Central memory CD8-positive, alpha-beta T cell (primary cell): Measurements from ENCODE around the gene APBB1.

ENCODE experiments used
- ATAC-seq: fragments of 150-1000 bp; cut with Tn5 transposase; replicated peaks from 2 replicates; pipeline ENCODE4 v1.10.0; 2022; ENCODE audit warnings: mild to moderate bottlenecking, moderate FRiP score, moderate number of reproducible peaks; ENCODE audit not compliant: poor library complexity, severe bottlenecking; ENCODE audit errors: extremely low read depth
- DNase-seq, 2 donors: peaks; one replicate each; pipeline ENCODE4 v3.0.0; 2021; ENCODE audit warnings: low spot score in 2 of 2
- H3K27ac Mint-ChIP-seq: one replicate; pipeline ENCODE4 v1.8.0; 2022; ENCODE audit warnings: low read depth, mild to moderate bottlenecking, moderate library complexity, mixed read lengths
- H3K27me3 Mint-ChIP-seq: one replicate; pipeline ENCODE4 v1.8.0; 2022; ENCODE audit warnings: mixed read lengths
- H3K36me3 Mint-ChIP-seq: one replicate; pipeline ENCODE4 v1.8.0; 2022; ENCODE audit warnings: mild to moderate bottlenecking, moderate library complexity, mixed read lengths; ENCODE audit not compliant: insufficient read depth
- H3K4me1 Mint-ChIP-seq: one replicate; pipeline ENCODE4 v1.8.0; 2022; ENCODE audit warnings: mixed read lengths
- H3K4me3 Mint-ChIP-seq: one replicate; pipeline ENCODE4 v1.8.0; 2022; ENCODE audit warnings: mild to moderate bottlenecking, moderate library complexity, mixed read lengths
- H3K9me3 Mint-ChIP-seq: one replicate; pipeline ENCODE4 v1.8.0; 2022; ENCODE audit warnings: mixed read lengths

Gene APBB1

DNA sequence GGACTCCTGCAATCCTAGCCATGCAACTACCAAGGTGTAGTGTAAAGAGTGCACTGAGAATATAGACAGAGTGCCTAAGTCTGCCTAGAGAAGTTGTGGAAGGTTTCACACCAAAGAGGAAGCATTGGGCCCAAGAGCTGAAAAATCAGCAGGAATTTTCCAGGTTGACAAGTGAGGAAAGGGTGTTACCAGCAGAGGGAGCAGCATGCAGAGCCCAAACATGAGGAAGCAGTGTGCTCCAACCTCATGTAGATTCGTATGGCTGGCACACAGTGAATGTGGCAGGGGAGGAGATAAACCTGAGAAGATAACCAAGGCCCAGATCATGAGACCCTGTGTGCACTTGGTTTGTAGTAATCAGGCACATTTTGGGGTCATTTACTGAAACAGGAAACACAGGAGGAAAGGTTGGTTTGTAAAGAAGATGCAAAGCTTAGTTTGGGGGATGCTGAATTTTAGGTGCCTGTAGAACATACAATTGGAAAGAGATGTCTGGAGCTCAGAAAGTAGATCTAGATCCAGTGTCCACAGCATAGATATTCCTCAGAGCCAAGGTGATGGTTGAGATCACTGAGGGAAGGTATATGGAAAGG, 20.2 kb upstream of the APBB1 start:
- Mint-ChIP-seq H3K27me3 (no peaks in the 10 kb centered on the region), H3K36me3 (peaks cover 2% of the 10 kb centered on the region), H3K27ac (no peak overlapping the region), H3K4me3 (no peak overlapping the region), H3K9me3 (no peaks in the 10 kb centered on the region), H3K4me1 (no peaks in the 10 kb centered on the region)
- peak; percentile 17 for ATAC-seq
- DNase-seq = no peak

DNA sequence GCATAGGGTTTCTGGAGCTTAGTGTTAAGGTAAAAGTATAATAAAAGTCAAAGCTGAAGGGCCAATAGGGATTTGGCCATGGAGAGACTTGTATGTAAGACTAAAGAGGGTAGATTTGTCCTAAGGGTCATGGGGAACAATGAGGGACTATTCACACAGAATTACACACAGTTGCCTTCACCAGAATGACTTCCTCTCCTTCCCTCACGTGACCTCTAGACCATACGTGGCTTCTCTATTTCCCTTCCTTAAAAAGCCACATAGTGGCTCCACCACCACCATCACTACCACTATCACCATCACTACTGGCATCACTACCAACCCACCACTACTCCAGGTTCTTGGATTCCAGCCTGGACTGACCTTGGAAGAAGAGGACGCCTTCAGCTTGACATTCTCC, 19.1 kb upstream of the APBB1 start:
- Mint-ChIP-seq H3K36me3 (peaks cover 2% of the 10 kb centered on the region), H3K9me3 (no peaks in the 10 kb centered on the region), H3K4me3 (no peak overlapping the region), H3K27ac (no peak overlapping the region), H3K27me3 (no peaks in the 10 kb centered on the region), H3K4me1 (no peaks in the 10 kb centered on the region)
- ATAC-seq (peak; percentile 32), DNase-seq (no peak)

DNA sequence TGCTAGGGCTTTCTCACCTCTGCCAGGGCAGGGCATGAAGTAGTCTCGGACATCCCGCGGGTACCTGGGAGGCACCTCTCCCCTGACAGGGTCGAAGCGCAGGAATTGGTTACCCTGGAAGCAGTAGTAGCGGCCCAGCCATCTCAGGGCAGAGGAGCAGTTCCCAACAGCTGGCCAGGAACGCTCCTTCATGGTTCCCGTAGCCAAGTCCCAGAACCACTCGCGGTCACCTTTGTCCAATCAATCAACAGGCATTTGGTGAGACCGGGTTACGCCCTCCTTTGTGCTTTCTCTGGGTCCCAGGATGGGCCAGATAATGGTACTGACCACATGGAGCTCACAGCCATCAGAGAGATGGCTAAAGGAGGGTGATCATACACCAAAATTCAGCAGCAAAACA, 18.5 kb upstream of the APBB1 start:
- H3K27me3 Mint-ChIP-seq = no peaks in the 10 kb centered on the region
- ATAC-seq (no peak), DNase-seq (no peak)
- no peak overlapping the region for H3K27ac Mint-ChIP-seq
- peaks cover 2% of the 10 kb centered on the region for H3K36me3 Mint-ChIP-seq
- no peaks in the 10 kb centered on the region for H3K9me3 Mint-ChIP-seq
- no peak overlapping the region for H3K4me3 Mint-ChIP-seq
- H3K4me1 Mint-ChIP-seq = no peaks in the 10 kb centered on the region

DNA sequence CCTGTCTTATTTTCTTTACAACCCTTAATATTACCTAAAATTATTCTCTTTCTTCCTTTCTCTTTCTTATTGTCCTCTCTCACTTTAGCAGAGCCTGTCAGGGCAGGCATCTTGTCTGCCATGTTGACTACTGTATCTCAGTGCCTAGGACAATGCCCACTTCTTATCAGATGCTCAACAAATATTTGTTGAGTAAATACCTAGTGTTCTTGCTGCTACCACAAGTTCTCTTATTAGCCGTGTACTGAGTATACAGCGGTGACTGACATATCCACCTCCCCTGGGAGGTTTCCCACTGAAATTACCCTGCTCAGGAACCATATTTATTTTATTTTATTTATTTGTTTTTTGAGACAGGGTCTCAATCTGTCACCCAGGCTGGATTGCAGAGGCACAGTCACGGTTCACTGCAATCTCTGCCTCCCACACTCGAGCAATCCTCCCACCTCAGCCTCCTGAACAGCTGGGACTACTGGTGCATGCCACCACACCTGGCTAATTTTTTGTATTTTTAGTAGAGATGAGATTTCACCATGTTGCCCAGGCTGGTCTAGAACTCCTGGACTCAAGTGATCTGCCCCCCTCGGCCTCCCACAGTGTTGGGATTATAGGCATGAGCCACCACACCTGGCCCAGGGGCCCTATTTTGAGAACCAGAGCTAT, 15.2 kb upstream of the APBB1 start:
- Mint-ChIP-seq H3K4me3 (no peak overlapping the region), H3K27ac (peak overlapping the region; percentile 29), H3K9me3 (no peaks in the 10 kb centered on the region), H3K27me3 (no peaks in the 10 kb centered on the region), H3K36me3 (no peaks in the 10 kb centered on the region), H3K4me1 (no peaks in the 10 kb centered on the region)
- ATAC-seq (no peak), DNase-seq (no peak)

DNA sequence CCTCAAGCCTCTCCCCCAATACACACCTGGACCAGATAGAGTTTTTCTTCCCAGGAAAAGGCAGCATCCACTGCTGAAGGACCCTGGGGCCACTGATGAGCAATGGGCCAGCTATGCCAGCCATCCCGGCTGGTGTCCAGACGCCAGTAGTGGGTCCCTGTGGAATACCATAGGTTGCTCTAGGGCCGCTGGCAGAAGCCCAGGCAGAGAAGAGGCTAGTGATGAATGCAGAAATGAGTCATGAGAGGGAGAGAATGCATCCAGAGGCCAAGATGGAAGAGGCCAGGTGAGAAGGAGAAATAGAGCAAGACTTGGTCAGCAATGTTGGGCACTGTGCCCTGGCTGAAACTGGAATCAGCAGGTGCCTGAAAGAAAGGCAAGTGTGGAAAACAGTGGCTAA, 13.0 kb upstream of the APBB1 start:
- H3K4me1 Mint-ChIP-seq = no peaks in the 10 kb centered on the region
- H3K27ac Mint-ChIP-seq = no peak overlapping the region
- H3K36me3 Mint-ChIP-seq = no peaks in the 10 kb centered on the region
- no peaks in the 10 kb centered on the region for H3K27me3 Mint-ChIP-seq
- H3K9me3 Mint-ChIP-seq = no peaks in the 10 kb centered on the region
- ATAC-seq = no peak
- H3K4me3 Mint-ChIP-seq = no peak overlapping the region
- DNase-seq = no peak

DNA sequence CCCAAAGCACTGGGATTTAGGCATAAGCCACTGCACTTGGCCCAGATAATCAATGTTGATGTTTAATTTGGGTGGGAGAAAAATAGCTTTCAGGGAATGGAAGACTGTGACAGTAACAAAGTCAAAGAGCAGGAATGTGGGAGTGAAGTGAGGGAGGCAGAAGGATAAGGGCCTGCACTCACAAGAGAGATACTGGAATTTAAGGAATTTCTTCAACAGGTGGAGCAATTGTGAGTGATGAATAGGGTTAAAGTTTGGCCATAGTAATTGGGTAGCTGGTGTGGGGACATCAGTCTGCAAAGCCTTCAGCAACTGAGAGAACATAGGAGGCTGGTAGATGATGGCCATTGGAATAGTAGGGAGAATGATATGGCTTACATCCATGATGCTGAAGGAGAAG, 8.6 kb upstream of the APBB1 start:
- Mint-ChIP-seq H3K9me3 (no peaks in the 10 kb centered on the region), H3K36me3 (no peaks in the 10 kb centered on the region), H3K4me3 (no peak overlapping the region), H3K27me3 (peaks cover 21% of the 10 kb centered on the region), H3K4me1 (no peaks in the 10 kb centered on the region), H3K27ac (no peak overlapping the region)
- ATAC-seq (no peak), DNase-seq (no peak)

DNA sequence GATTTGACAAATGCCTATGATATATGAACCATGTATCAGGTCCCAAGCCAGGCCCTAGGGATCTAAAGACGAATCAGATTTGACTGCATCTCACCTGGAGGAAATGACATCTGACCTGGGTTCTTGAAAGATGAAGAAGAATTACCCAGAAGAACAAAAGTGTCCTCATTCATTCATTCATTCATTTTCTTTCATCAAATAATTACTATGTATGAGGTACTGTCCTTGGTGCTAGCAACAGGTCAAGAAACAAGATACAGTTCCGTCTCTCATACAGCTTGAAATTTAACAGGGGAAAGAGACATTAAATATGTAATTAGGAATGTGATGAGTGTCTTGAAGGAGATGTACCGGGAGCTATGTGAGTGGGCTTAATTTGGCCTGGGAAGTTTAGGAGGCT, 1.8 kb upstream of the APBB1 start:
- no peaks in the 10 kb centered on the region for H3K9me3 Mint-ChIP-seq
- H3K27ac Mint-ChIP-seq = no peak overlapping the region
- no peak for ATAC-seq
- H3K36me3 Mint-ChIP-seq = no peaks in the 10 kb centered on the region
- no peak for DNase-seq
- H3K4me3 Mint-ChIP-seq = no peak overlapping the region
- peaks cover 38% of the 10 kb centered on the region for H3K27me3 Mint-ChIP-seq
- peaks cover 5% of the 10 kb centered on the region for H3K4me1 Mint-ChIP-seq

DNA sequence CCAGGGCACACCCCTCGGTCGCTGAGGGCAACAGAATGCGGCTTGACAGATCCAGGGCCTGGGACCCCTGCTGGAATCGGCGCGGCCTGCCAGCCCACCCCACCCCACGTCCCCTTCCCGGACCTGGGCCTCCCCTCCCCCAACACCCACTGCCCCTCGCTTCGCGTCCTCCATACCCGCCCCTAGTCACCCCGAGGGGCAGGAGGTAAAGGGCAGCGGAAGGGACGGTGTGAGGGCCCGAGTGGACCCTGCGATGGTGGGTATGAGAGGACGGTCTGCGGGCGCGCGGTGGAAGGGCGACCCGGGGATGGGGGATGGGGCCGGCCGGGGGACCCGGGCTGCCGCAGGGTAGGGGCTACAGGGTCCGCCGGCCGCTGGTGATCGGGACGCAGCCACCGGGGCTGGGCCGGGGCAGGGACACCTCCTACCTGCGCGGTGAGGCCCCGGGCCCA, 311 bp downstream of the APBB1 start:
- DNase-seq = no peak
- no peak overlapping the region for H3K4me3 Mint-ChIP-seq
- H3K4me1 Mint-ChIP-seq = peaks cover 5% of the 10 kb centered on the region
- peaks cover 27% of the 10 kb centered on the region for H3K27me3 Mint-ChIP-seq
- no peaks in the 10 kb centered on the region for H3K36me3 Mint-ChIP-seq
- no peaks in the 10 kb centered on the region for H3K9me3 Mint-ChIP-seq
- peak; percentile 21 for ATAC-seq
- no peak overlapping the region for H3K27ac Mint-ChIP-seq

DNA sequence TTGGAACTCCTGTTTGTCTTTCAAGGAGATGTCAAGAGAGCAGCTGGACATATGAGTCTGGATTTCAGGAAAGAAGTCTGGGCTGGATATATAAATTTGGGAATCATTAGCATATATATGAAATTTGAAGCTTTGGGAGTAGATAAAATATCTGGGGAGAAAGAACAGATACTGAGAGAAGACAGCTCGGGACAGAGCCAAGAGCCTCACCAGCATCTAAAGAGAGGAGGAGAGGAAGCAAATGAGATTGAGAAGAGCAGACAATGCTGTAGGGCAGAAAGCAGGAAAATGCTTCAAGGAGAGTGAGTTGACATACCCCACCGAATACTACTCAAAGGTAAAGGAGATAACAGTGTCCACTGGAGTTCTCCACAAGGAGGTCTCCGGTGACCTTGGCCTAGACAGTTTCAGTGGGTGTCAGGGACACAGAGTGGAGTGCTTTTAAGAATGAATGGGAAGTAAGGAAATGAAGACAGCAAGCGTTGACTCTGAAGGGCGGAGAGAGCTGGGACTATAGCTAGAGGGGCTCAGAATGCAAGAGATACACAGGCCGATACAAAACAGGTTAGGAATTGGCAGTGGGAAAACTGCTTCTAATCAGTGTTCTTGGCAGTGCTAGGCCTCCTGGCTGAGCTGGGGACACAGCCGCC, 862 bp downstream of the APBB1 start:
- H3K27ac Mint-ChIP-seq = no peak overlapping the region
- DNase-seq = no peak
- H3K36me3 Mint-ChIP-seq = no peaks in the 10 kb centered on the region
- ATAC-seq = no peak
- peaks cover 22% of the 10 kb centered on the region for H3K27me3 Mint-ChIP-seq
- H3K9me3 Mint-ChIP-seq = no peaks in the 10 kb centered on the region
- H3K4me3 Mint-ChIP-seq = no peak overlapping the region
- H3K4me1 Mint-ChIP-seq = peaks cover 8% of the 10 kb centered on the region

DNA sequence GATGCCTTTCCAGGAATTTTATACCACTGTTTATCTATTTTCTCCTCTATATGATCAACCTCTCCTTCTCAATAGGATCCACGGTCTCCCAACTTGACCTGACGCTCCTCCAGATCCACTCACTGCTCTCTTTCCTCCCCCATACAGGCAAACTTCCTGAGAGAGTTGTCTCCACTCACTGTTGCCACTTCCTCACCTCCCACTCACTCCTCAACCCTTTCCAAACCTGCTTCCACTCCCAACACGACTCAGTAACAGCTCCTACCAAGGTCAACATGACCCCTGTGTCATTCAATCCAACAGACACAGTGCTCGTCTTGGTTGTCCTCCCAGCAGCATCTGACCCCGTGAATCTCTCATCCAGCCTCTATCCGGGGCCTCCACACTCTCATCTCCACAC, 3.1 kb downstream of the APBB1 start:
- Mint-ChIP-seq H3K27me3 (peaks cover 2% of the 10 kb centered on the region), H3K36me3 (no peaks in the 10 kb centered on the region), H3K4me1 (peaks cover 15% of the 10 kb centered on the region), H3K4me3 (no peak overlapping the region), H3K27ac (no peak overlapping the region), H3K9me3 (no peaks in the 10 kb centered on the region)
- ATAC-seq (no peak), DNase-seq (no peak)

DNA sequence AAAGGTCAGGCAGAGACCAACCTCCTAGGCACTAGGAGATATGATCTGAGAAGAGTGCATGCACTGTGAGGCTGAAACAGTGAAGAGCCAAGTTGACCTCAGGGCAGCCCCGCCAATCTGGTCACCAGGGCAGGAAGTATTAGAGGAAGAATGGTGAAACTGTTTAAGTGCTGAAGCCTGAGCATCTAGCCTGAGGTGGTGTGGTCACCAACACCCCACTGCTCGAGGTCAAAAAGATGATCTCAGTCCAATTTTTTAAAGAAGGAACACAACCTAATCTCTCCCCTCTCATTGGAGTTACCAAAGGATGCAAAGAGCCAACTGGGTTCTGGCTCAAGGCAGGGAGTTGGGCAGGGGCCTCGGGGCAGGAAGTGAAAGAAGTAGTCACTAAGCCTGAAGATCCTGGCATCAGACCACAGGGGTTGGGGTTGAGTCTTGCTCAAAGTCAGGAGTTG, 4.0 kb downstream of the APBB1 start:
- Mint-ChIP-seq H3K4me1 (peaks cover 15% of the 10 kb centered on the region), H3K27ac (no peak overlapping the region), H3K36me3 (peaks cover 2% of the 10 kb centered on the region), H3K4me3 (no peak overlapping the region), H3K9me3 (no peaks in the 10 kb centered on the region), H3K27me3 (no peaks in the 10 kb centered on the region)
- DNase-seq (no peak), ATAC-seq (no peak)

DNA sequence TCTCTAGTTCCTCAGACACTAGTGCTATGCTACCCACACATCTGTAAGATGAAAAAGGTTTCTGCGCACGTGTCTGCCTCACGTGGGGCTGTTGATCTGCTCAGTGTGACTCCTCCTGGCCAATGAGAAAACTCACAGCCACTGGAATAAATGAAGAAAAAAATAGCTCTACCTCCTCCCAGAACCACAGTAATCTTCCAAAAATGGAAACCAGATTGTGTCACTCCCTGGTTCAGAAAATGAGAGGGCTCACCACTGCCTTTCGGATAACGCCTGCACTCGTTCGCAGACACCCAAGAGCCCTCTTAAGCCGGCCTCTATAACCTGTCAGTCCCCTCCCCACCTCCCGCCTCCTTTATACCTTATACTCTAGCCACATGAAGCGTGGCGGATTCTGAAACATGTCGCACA, 5.1 kb downstream of the APBB1 start:
- no peak overlapping the region for H3K4me3 Mint-ChIP-seq
- H3K27ac Mint-ChIP-seq = no peak overlapping the region
- peaks cover 4% of the 10 kb centered on the region for H3K36me3 Mint-ChIP-seq
- H3K27me3 Mint-ChIP-seq = no peaks in the 10 kb centered on the region
- DNase-seq (no peak), ATAC-seq (peak; percentile 48)
- no peaks in the 10 kb centered on the region for H3K9me3 Mint-ChIP-seq
- H3K4me1 Mint-ChIP-seq = peaks cover 10% of the 10 kb centered on the region

DNA sequence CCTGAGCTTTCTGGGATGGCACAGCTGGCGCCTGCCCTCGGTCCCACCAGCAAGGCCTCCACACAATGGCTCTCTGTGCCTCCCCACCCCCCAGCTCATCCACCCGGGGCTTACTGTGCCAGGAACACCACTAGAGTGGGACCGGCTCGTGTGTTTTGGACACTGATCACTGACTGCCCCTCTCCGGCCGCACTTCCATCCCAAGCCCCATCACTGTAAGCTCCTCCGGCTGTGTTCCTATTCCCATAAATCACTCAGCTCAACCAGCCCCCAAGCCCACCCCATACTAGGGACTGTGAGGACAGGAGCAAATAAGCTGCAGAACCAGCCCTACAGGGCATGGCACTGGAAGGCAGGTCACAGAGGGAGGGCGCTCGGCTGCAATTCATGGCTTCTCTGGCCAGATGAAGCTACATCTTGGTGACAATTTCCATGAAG, 7.3 kb downstream of the APBB1 start:
- no peak overlapping the region for H3K27ac Mint-ChIP-seq
- ATAC-seq = no peak

More for the DNA sequence above, 7.3 kb downstream of the APBB1 start:
- H3K27me3 Mint-ChIP-seq = no peaks in the 10 kb centered on the region
- DNase-seq = no peak
- H3K36me3 Mint-ChIP-seq = peaks cover 12% of the 10 kb centered on the region
- no peak overlapping the region for H3K4me3 Mint-ChIP-seq
- H3K4me1 Mint-ChIP-seq = peaks cover 25% of the 10 kb centered on the region
- no peaks in the 10 kb centered on the region for H3K9me3 Mint-ChIP-seq
